CD14-positive monocyte (primary cell): Measurements from ENCODE around the gene MAMLD1. TPM values are rescaled to one million over a fixed set of nuclear protein-coding genes. Genes with fewer than 3 reads are reported as not detected.

ENCODE experiments used
- DNase-seq, 3 donors: peaks; one replicate each; pipeline ENCODE4 v3.0.0-alpha.2; 2011 to 2022
- H2AFZ ChIP-seq: 2 replicates; pipeline ENCODE4 v1.6.0; 2012; ENCODE audit warnings: mild to moderate bottlenecking, low read depth, low read length, inconsistent platforms; ENCODE audit not compliant: insufficient read depth, poor library complexity, severe bottlenecking
- H3K27ac ChIP-seq, 2 donors: 1 replicate in 1 of 2; 2 replicates in 1 of 2; pipeline ENCODE4 v1.5.1; 2012 to 2013; ENCODE audit warnings: low read length in 2 of 2, control low read depth in 1 of 2, inconsistent platforms in 1 of 2, low read depth in 1 of 2, mild to moderate bottlenecking in 1 of 2
- H3K27me3 ChIP-seq, 2 donors: one replicate each; pipeline versions ENCODE4 v1.6.0 to v1.6.1; 2011 to 2013; ENCODE audit warnings: low read length in 2 of 2; ENCODE audit not compliant: control insufficient read depth in 2 of 2, insufficient read depth in 2 of 2
- H3K36me3 ChIP-seq, 2 donors: replicated peaks in 1 of 2; 1 replicate in 1 of 2; 2 replicates in 1 of 2; pipeline versions ENCODE4 v1.5.1 to v1.6.1; 2012 to 2013; ENCODE audit warnings: low read length in 2 of 2, control low read depth in 1 of 2, inconsistent platforms in 1 of 2, mild to moderate bottlenecking in 1 of 2; ENCODE audit not compliant: insufficient read depth in 2 of 2, control insufficient read depth in 1 of 2
- H3K4me1 ChIP-seq, 2 donors: 1 replicate in 1 of 2; 2 replicates in 1 of 2; pipeline versions ENCODE4 v1.5.1 to v1.6.1; 2012 to 2013; ENCODE audit warnings: low read length in 2 of 2, control low read depth in 1 of 2, inconsistent platforms in 1 of 2, mild to moderate bottlenecking in 1 of 2, moderate library complexity in 1 of 2; ENCODE audit not compliant: insufficient read depth in 2 of 2, control insufficient read depth in 1 of 2
- H3K4me2 ChIP-seq: replicated peaks from 2 replicates; pipeline ENCODE3; 2012; ENCODE audit warnings: low read length, moderate library complexity, mild to moderate bottlenecking; ENCODE audit not compliant: poor library complexity, severe bottlenecking; ENCODE audit errors: extremely low read depth
- H3K4me3 ChIP-seq, 3 experiments: fragments of 200-600 bp in 1 of 3; sonication (generic) in 1 of 3; replicated peaks in 1 of 3; 1 replicate in 2 of 3; 2 replicates in 1 of 3; pipeline ENCODE4 v1.5.1; 2011 to 2013; ENCODE audit warnings: low read length in 3 of 3, mild to moderate bottlenecking in 3 of 3, control low read depth in 2 of 3, low read depth in 2 of 3, inconsistent platforms in 1 of 3, moderate library complexity in 1 of 3
- H3K79me2 ChIP-seq: 2 replicates; pipeline ENCODE4 v1.6.0; 2012; ENCODE audit warnings: mild to moderate bottlenecking, control low read depth, inconsistent platforms, low read length, moderate library complexity; ENCODE audit not compliant: insufficient read depth
- H3K9ac ChIP-seq: 2 replicates; pipeline ENCODE4 v1.6.0; 2017; ENCODE audit warnings: low read length, mild to moderate bottlenecking; ENCODE audit not compliant: insufficient read depth, poor library complexity, severe bottlenecking
- H3K9me3 ChIP-seq, 2 donors: replicated peaks in 1 of 2; 1 replicate in 1 of 2; 2 replicates in 1 of 2; pipeline versions ENCODE4 v1.5.1 to v1.6.1; 2012 to 2013; ENCODE audit warnings: low read length in 2 of 2, control low read depth in 1 of 2; ENCODE audit not compliant: control insufficient read depth in 1 of 2, insufficient read depth in 1 of 2
- H4K20me1 ChIP-seq: 2 replicates; pipeline ENCODE4 v1.6.0; 2012; ENCODE audit warnings: mild to moderate bottlenecking, low read length, control low read depth, moderate library complexity; ENCODE audit not compliant: insufficient read depth
- H3K27ac Mint-ChIP-seq, 7 donors: one replicate each; pipeline ENCODE4 v1.8.0; 2020; ENCODE audit warnings: mild to moderate bottlenecking in 7 of 7, mixed read lengths in 7 of 7, moderate library complexity in 6 of 7, inconsistent platforms in 2 of 7
- H3K27me3 Mint-ChIP-seq, 3 donors: one replicate each; pipeline ENCODE4 v1.8.0; 2021 to 2022; ENCODE audit warnings: low read depth in 3 of 3, mild to moderate bottlenecking in 3 of 3, mixed read lengths in 3 of 3, moderate library complexity in 3 of 3, inconsistent platforms in 1 of 3
- H3K36me3 Mint-ChIP-seq, 2 donors: one replicate each; pipeline ENCODE4 v1.8.0; 2020; ENCODE audit warnings: mixed read lengths in 2 of 2, inconsistent platforms in 1 of 2, mild to moderate bottlenecking in 1 of 2
- H3K4me1 Mint-ChIP-seq: one replicate; pipeline ENCODE4 v1.8.0; 2020; ENCODE audit warnings: mild to moderate bottlenecking, mixed read lengths
- H3K4me3 Mint-ChIP-seq, 2 donors: one replicate each; pipeline ENCODE4 v1.8.0; 2020; ENCODE audit warnings: mild to moderate bottlenecking in 2 of 2, mixed read lengths in 2 of 2, moderate library complexity in 1 of 2
- H3K9me3 Mint-ChIP-seq, 7 donors: one replicate each; pipeline ENCODE4 v1.8.0; 2020 to 2022; ENCODE audit warnings: mixed read lengths in 7 of 7, mild to moderate bottlenecking in 6 of 7, moderate library complexity in 6 of 7, inconsistent platforms in 2 of 7
- WGBS: methylation state at CpG from one replicate; pipeline ENCODE4 v1.1.5; 2013; ENCODE audit warnings: missing lambda C conversion rate; ENCODE audit not compliant: insufficient coverage; 5-methylcytosine and 5-hydroxymethylcytosine counted together
- intact Hi-C, 2 donors: fragments of 100-400 bp; cut with micrococcal nuclease; formaldehyde crosslinking; loops; one replicate each; pipeline versions ENCODE4 v1.15.0 to v1.15.1; 2023
- polyA plus RNA-seq, 3 donors: library from polyadenylated mRNA; depleted of rRNA in 1 of 3; unstranded in 2 of 3; stranded (reverse) in 1 of 3; fragments of 300-500 nt in 2 of 3; fragments of >200 nt in 1 of 3; fragmentation: Illumina TruSeq in 2 of 3; gene quantifications; 1 replicate in 2 of 3; 2 replicates in 1 of 3; pipeline ENCODE4 v1.2.3, GENCODE V29; 2012 to 2021
- TF ChIP-seq, protein P1 (sequence below): fragments of 200-600 bp; IDR thresholded peaks from one replicate; pipeline ENCODE4 v1.8.0; 2022; ENCODE audit warnings: antibody characterized with exemption, mild to moderate bottlenecking

MAMLD1 gene
- polyA plus RNA-seq, 3 donors, result not detected

DNA sequence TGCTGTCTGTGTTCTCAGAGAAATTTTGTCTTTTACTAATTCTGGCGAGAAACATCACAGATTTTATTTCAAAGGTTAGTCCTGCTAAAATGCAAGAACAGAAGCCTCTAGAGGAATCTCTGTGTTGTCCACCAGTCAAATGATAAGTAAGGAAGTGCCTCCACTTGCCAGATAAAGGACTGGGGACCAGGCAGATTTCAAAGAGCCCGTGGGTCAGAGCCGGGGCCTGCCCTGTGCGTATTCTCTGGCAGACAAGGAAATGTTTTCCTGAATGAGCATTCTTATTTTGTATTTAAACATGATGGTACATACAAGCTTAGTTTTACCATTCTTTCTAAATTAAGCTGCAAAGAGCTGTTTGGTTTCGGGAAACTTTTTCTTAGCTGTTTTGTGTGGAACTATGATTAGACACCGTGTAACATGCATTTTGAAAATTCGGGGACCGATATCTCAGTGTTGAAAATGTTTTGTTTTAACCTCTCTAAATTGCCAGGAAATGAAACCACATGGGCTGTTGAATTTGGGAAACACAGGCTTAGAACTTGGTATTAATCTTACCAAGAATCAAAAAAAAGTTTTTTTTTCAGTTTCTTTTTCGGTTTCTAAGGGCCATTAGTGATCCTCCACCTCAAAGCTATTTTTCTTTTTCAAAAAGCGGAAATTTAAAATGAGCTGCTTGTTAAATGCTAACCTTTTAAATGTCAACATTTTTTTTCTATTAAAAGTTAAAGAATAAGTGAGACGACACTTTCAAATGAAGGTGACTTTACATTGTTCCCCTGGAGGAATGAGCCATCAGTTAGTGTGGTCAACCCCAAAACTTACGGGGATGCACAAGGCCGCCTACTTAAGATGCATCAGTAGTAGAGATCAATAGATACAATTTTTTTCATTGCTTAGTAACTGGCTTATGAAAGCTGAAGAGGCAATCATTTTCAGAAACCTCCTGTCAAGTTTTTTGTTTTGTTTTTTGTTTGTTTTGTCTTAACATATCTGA is 115.7 kb downstream of the MAMLD1 start:
- H3K4me1 ChIP-seq, result peaks cover 7 to 11% of the 10 kb centered on the region in 2 donors
- H3K36me3 ChIP-seq, result no peaks in the 10 kb centered on the region
- H3K4me2 ChIP-seq, result peak overlapping the region; percentile 60
- Mint-ChIP-seq H3K27me3 (peaks cover 0 to 6% (median 1%) of the 10 kb centered on the region in 3 donors), H3K4me3 (peak overlapping the region; percentile 61 to 89), H3K4me1 (peaks cover 23% of the 10 kb centered on the region), H3K36me3 (no peaks in the 10 kb centered on the region), H3K9me3 (no peaks in the 10 kb centered on the region), H3K27ac (peak overlapping the region in 4 of 7 donors; percentile 26 to 84 (median 56))
- TF ChIP-seq, protein P1, sequence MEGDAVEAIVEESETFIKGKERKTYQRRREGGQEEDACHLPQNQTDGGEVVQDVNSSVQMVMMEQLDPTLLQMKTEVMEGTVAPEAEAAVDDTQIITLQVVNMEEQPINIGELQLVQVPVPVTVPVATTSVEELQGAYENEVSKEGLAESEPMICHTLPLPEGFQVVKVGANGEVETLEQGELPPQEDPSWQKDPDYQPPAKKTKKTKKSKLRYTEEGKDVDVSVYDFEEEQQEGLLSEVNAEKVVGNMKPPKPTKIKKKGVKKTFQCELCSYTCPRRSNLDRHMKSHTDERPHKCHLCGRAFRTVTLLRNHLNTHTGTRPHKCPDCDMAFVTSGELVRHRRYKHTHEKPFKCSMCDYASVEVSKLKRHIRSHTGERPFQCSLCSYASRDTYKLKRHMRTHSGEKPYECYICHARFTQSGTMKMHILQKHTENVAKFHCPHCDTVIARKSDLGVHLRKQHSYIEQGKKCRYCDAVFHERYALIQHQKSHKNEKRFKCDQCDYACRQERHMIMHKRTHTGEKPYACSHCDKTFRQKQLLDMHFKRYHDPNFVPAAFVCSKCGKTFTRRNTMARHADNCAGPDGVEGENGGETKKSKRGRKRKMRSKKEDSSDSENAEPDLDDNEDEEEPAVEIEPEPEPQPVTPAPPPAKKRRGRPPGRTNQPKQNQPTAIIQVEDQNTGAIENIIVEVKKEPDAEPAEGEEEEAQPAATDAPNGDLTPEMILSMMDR, result no peak
- H4K20me1 ChIP-seq, result no peaks in the 10 kb centered on the region
- H3K79me2 ChIP-seq, result no peaks in the 10 kb centered on the region
- DNase-seq, result no peak
- peak overlapping the region in 1 of 2 donors; percentile 22 for H3K27ac ChIP-seq
- peak overlapping the region; percentile 48 for H3K9ac ChIP-seq
- WGBS, result no CpG with 5 or more reads among the region's 13 CpGs
- H3K27me3 ChIP-seq, result peaks cover 0 to 2% of the 10 kb centered on the region in 2 donors
- intact Hi-C loops, result loop anchor here in 1 of 2 donors (10.0 kb wide), 1 partner anchor 114 kb away; the partner anchor contains the start of gene MAMLD1
- H3K4me3 ChIP-seq, result peak overlapping the region; percentile 9 to 59 (median 41)
- H3K9me3 ChIP-seq, result no peaks in the 10 kb centered on the region
- H2AFZ ChIP-seq, result peak overlapping the region; percentile 41

DNA sequence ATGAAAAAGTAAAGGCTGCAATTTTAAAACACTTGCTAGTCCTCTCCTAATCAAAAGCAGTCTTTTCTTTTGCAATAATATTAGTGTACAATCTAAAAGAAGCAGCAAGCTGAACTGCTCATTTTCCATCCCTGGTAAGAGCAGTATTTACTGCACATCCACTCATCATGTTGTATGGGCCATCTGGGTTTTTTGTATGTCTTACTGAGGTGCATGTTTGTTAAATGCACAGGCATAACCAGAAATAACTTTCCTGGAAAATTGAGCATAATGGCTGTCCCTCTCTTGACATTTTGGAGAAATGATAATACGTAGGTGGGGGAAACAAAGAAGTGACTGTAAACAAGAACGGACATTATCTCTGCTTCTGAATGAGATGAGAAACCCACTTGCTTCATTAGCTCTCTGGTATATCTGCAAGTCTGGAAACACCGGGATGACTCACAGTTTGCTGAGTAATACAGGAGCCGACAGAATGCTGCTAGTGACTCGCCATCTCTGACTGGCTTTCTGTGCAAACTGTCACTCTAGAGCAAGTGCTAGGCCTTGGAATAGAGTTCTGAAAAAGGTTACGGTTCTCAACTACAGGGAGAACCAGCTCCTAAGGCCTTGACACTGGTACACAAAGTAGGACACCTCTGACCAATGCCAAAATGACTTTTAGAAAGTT is 119.6 kb downstream of the MAMLD1 start:
- H2AFZ ChIP-seq, result no peak overlapping the region
- TF ChIP-seq, protein P1, result no peak
- 7% methylated on average over 3 of the region's 6 CpGs for WGBS
- Mint-ChIP-seq H3K4me1 (peaks cover 18% of the 10 kb centered on the region), H3K27ac (peak overlapping the region in 1 of 7 donors; percentile 47), H3K4me3 (no peak overlapping the region), H3K36me3 (no peaks in the 10 kb centered on the region), H3K27me3 (peaks cover 0 to 6% (median 3%) of the 10 kb centered on the region in 3 donors), H3K9me3 (no peaks in the 10 kb centered on the region)
- peak; percentile 25 to 83 (median 37) for DNase-seq
- no peaks in the 10 kb centered on the region for H3K36me3 ChIP-seq
- H3K9ac ChIP-seq, result no peak overlapping the region
- no peaks in the 10 kb centered on the region for H4K20me1 ChIP-seq
- no peaks in the 10 kb centered on the region for H3K9me3 ChIP-seq
- peaks cover 0 to 2% of the 10 kb centered on the region in 2 donors for H3K27me3 ChIP-seq
- H3K4me1 ChIP-seq, result peaks cover 2 to 7% of the 10 kb centered on the region in 2 donors
- intact Hi-C loops, result loop anchor here in 1 of 2 donors (5.0 kb wide), 1 partner anchor 120 kb away; the partner anchor contains the start of gene MAMLD1
- no peak overlapping the region for H3K4me3 ChIP-seq
- H3K27ac ChIP-seq, result no peak overlapping the region
- no peaks in the 10 kb centered on the region for H3K79me2 ChIP-seq
- H3K4me2 ChIP-seq, result no peak overlapping the region
